Endometrial microvascular endothelial cells (primary cell): ENCODE measurements around the gene VAPB. TPM values are rescaled to one million over a fixed set of nuclear protein-coding genes. Genes with fewer than 3 reads are reported as not detected.
"Not testable (repeated sequence)": the region's sequence is repeated elsewhere in the genome, so short reads cannot be mapped to it uniquely, and the experiment has no call there.

Experiments
- in situ Hi-C: cut with HindIII; loops from 2 replicates; pipeline ENCODE4 v1.10.0; 2017; ENCODE audit warnings: low sequenced_read_pairs, low pct_unique_long_range_greater_than_20kb; ENCODE audit errors: inconsistent ontology term
- total RNA-seq: library from RNA; depleted of rRNA; stranded (reverse); fragments of >200 nt; gene quantifications from one replicate; pipeline ENCODE4 v1.2.3, GENCODE V29; 2015; ENCODE audit errors: inconsistent ontology term

Gene VAPB
- total RNA-seq, 1 donor from 2014 or later: 20.3 TPM

- in situ Hi-C loops: no loop called here
Measured at GRCh38 chr20:58402827-58403226, 13.8 kb downstream of the VAPB start.

GRCh38 chr20:58403272-58403671 lies 14.2 kb downstream of the VAPB start:
- in situ Hi-C loops: no loop called here

- in situ Hi-C loops: no loop called here
Measured at GRCh38 chr20:58405504-58406291, 16.7 kb downstream of the VAPB start.

- in situ Hi-C loops: no loop called here
Measured at GRCh38 chr20:58406422-58407001, 17.5 kb downstream of the VAPB start.

GRCh38 chr20:58407201-58407873 lies 18.3 kb downstream of the VAPB start:
- in situ Hi-C loops: no loop called here

GRCh38 chr20:58407966-58408557 lies 19.0 kb downstream of the VAPB start:
- in situ Hi-C loops: no loop called here

- in situ Hi-C loops: no loop called here
Measured at GRCh38 chr20:58408603-58409246, 19.7 kb downstream of the VAPB start.

GRCh38 chr20:58414216-58414615 lies 25.2 kb downstream of the VAPB start:
- in situ Hi-C loops: not testable (repeated sequence)

- in situ Hi-C loops: not testable (repeated sequence)
Measured at GRCh38 chr20:58414786-58415185, 25.8 kb downstream of the VAPB start.

- in situ Hi-C loops: no loop called here
Measured at GRCh38 chr20:58416057-58416456, 27.0 kb downstream of the VAPB start.

- in situ Hi-C loops: no loop called here
Measured at GRCh38 chr20:58416835-58417234, 27.8 kb downstream of the VAPB start.

GRCh38 chr20:58417438-58417837 lies 28.4 kb downstream of the VAPB start:
- in situ Hi-C loops: no loop called here

GRCh38 chr20:58418949-58419748 lies 30.1 kb downstream of the VAPB start:
- in situ Hi-C loops: no loop called here

GRCh38 chr20:58420798-58421496 lies 31.9 kb downstream of the VAPB start:
- in situ Hi-C loops: no loop called here

GRCh38 chr20:58421497-58421850 lies 32.4 kb downstream of the VAPB start:
- in situ Hi-C loops: no loop called here

GRCh38 chr20:58424218-58424969 lies 35.4 kb downstream of the VAPB start:
- in situ Hi-C loops: no loop called here

- in situ Hi-C loops: not testable (repeated sequence)
Measured at GRCh38 chr20:58427571-58427970, 38.5 kb downstream of the VAPB start.
